Measurements from ENCODE around the gene CARD10.

GRCh38 chr22:37482244-37482643, 37.0 kb downstream of the CARD10 start:
- no peak for TF ChIP-seq CHD2 (IDR thresholded peaks at IDR 0.05; ENCODE audit: low read length, partially characterized antibody)
- TF ChIP-seq TEAD4 (IDR thresholded peaks at IDR 0.05; ENCODE audit: borderline replicate concordance, insufficient read depth): no peak

All from SK-N-SH (cell line).